Activated CD4-positive, alpha-beta T cell treated with anti-CD3 and anti-CD28 coated beads, Interleukin-2, amount 50 U/mL, for 4 hours (primary cell): ENCODE data around the gene SYTL2.
"Not testable (repeated sequence)": the region's sequence is repeated elsewhere in the genome, so short reads cannot be mapped to it uniquely, and the experiment has no call there.

ENCODE experiments used
- DNase-seq, 2 experiments: peaks; one replicate each; pipeline ENCODE4 v3.0.0-alpha.2; 2020

Gene SYTL2

DNA sequence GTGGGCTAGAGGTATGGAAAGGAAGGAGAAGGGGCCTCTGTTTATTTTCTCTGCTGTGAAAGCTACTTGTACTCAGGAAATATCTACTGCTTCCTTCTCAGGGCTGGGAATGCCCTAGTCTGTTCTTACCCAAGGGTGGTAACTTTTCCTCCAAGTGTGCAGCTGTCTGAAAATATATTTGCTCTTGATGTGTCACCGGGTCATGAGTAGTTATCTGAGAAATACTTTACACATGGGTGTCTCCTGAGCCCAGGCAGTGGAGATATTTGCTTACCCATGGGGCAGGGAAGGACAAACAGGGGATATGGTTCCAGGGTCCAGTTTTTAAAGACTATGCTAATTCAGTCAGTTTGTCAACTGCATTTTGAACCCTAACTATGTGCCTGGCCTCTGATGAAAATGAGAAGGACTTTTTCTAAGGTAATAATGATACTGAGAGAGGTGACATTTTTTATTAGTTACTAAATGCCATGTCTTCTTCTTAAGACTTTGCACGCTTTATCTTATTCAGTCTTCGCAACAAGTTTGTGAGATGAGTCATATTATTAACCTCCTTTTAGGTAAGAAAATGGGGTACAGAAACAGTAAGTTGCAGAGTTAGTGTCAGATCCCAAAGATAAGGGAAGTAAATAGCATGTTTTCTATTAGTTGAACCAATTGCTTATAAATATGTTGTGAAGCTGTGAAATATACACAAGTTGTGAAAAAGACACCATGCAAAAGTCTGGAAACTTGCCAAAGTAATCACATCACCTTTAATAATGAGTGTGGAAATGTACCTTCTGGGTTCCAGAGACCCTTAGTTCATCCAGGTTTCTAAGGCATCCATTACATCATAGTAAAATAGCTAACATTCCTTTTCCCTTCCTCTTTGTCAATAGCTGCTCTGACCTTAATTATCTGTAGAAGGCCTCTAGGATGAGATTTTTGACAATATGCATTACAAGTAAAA, 22.9 kb downstream of the SYTL2 start:
- DNase-seq = no peak

DNA sequence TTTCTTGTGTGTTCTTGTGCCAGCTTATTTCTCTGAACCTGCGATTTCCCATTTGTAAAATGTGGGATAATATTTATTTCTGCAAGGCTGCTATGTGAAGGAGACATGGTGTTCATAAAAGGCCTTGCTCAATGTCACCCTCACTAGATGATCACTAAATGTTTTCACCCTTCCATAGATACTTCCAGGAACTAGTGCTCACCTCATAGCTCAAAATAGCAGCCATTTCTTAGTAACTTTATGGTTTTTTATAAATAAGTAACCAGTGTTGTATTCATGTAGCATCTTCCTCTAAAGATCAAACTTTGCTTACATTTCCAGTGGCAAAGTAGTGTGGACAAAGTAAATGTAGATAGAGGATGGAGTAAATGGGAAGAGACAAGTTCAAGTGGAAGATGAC, 23.8 kb downstream of the SYTL2 start:
- DNase-seq = no peak

DNA sequence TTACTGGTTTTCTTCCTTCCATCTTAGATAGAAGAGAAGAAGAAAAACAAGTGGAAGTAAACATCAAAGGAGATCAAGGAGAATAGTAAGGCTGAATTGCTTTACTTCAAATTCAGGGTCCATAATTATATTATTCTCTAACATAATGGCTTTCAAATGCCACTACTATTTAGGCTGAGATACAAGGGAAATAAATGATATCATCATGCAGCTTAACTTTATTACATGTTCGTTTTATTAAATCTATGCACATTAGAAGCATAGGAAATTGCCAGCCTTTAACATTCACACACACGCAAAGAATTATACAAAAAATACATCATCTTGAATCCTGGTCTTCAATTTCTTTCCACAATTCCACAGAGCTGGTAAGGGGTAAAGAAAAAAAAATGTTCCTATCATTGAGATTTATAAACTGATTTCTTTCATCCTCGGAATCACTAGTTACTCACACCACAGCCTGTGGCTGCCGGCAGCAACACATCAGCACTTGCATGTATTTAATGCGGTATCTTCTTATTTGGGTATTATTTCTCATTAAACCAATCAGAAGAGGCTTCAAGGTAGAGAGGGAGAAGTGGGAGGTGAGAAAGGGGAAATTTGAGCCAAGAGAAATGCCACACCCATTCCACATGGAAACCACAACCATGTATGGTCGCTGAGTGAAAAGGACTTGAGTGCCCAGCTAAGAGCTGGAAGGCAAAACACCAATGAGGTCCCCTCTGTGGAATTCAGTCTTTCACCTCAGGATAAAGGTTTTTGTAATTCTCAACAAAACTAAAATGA, 26.3 kb downstream of the SYTL2 start:
- no peak for DNase-seq

DNA sequence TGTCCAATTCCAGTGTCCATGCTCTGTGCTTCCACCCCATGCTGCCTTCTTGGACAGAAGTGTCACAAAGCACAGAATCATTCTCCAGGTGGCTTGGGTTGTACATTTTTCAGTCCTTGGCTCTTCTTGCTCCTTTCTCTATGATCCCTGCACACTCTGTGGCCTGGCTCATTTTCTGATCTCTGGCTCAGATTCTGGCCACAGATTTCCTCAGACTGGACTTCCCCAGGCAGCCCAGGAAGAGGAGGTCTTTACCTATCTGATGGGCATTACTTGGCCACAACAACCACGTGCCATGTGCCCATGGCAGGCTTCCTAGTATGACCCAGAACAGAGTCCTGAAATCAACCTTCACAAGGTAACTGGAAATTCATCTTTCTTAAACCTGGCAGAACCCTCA, 27.2 kb downstream of the SYTL2 start:
- DNase-seq = no peak

DNA sequence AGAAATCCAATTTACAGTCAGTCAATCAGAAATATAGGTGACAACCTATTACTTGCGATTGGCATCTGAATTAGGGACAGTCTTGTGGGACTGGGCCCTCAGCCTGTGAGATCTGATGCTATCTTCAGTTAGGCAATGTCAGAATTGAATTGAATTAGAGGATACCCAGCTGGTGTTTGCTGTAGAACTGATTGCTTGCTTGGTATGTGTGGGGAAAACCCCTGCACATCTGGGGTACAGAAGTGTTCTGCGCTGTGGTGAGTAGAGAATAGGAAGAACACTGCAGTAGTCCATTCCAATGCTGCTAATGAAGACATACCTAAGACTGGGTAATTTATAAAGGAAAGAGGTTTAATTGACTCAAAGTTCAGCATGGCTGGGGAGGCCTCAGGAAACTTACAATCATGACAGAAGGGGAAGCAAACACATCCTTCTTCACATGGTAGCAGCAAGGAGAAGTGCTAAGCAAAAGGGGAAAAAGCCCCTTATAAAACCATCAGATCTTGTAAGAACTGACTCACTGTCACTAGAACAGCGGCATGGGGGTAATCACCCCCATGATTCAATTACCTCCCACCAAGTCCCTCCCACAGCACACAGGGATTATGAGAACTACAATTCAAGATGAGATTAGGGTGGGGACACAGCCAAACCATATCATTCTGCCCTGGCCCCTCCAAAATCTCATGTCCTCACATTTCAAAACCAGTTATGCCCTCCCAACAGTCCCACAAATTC, 30.0 kb downstream of the SYTL2 start:
- DNase-seq = not testable (repeated sequence)

DNA sequence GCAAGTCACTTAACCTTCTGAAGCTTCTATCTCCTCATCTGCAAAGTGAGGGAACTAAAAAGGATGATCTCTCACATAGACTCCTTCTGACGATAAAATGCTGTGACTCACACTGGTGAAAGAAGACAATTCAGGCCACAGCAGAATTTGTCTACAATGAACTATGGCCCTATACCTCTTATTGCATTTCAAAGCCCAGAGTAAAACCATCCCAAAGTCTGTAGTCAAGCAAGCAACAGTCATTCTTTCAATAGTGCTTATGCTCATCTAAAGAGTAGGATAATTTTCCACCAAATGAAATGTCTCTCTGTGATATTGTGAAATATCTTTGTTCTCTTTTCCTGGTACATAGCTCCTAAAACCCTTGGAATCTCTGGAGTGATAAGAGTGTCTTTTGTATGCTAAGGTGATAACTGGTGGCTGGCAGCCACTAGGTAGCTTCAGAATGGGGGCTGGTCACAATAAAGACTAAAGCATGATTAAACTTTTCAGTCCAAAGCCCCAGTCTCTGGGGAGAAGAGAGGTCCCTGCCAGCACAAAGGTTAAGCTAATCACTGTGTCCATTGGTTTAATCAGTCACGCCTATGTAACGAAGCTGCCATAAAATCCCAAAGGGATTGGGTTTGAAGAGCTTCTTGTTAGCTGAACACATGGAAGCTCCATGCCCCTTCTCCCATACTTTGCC, 30.8 kb downstream of the SYTL2 start:
- no peak for DNase-seq

DNA sequence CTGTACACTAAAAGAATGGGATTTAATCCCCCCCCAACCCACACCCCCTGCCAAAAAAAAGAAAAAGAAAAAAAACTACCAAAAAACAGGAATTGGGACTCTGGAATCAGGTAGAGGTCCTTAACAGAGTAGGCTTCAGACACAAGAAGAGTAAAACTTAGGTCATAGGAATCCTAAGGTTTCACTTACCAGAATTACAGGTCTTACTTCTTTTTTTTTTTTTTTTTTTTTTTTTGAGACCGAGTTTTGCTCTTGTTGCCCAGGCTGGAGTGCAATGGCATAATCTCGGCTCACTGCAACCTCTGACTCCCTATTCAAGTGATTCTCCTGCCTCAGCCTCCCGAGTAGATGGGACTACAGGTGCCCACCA, 33.4 kb downstream of the SYTL2 start:
- not testable (repeated sequence) for DNase-seq

DNA sequence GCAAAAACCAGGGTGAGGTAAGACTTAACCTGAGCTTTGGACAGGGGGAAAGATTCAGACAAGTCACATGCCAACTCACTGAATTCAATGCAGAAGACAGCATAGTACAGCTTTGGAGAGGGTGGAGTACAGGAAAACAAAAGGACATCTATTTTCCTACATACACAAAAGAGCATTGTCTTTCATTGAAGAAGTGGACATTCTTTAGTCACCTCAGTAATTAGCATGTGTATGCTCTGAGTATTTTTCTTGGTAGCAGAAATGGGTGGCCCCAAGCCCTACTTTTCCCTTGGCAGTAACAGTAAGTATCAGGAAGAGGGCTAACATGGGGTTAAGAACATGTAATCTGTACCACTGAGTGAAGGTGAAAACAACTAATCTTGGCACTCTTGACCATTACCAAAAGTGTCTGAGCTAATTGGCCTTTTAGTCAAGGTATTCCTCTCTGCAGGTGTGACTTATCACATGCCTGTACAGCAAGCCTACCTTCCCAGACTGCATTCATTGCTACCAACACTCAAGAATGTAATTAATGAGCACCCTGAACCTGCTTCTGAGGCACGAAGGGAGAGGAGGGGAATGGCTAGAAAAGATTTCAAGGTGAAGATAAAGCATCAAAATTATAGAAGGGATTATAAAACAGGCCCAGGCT, 33.9 kb downstream of the SYTL2 start:
- no peak for DNase-seq

DNA sequence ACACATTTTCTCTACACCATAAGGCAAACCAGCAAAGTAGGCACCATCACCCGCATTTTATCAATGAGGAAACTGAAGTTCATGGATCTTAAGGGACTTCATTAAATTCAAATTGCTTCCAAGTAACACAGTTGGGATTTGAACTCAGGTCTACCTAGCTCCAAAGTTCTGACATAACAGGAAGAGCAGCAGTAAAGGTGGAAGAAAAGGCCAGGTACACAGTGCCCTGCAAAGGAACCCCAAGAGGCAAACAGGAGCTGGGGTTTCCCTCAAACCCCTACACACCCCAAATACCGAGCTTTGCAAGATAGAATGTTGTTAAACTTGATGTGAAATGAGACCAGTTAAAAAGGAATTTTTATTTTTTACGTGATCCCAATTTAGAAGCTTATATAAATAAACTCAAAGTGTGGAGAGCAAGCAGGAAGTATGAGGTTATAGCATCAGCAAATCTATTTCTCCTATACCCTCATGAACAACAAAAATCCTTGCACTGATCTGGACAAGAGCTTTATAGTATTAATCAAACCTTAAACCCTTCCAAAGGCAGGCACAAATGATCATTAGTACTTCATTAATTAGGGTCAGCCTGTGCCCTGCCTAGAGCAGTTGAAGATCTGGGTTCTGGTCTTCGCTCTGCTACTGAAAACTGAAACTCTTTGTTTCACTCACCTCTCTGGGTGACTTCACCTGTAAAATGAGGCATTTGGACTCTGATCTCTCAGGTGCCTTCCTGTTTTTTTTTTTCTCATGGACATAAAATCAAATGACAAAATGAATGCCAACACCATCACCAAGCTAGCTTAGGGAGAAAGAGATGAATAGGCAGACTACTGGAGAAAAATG, 36.5 kb downstream of the SYTL2 start:
- no peak for DNase-seq

DNA sequence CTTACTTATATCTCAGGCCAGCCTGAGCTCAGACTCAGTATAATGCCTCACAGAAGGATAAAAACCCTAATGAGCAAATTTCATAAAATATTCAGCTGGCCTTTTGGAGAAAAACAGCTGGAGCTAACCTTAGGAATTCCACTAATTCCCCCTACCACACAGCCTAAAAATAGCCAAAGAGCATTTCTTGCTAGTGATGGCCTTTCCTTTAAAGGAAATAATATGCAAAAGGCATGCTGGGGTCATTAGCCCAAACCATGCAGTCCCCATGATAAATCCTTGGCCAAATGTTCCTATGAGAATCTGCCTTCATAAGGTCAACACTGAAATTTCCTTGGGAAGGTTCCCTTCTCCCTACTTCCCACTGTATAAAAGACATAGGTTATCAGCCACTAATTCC, 38.2 kb downstream of the SYTL2 start:
- DNase-seq = no peak

DNA sequence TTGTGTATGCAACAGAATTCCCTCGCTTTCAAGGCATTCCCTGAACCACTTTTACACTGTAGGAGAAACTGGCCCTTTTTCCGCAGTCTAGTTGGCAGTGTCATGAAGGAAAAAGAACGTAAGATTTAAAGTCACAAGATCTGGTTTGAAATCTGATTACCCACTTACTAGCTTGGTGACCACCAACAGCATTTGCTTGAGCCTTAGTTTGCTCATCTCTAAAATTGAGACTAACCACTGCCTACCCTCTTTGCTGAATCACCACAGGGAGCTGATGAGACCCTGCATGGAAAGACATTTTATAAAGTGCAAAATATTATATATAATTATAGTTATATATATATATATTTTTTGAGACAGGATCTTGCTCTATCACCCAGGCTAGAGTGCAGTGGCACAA, 39.4 kb downstream of the SYTL2 start:
- DNase-seq = no peak

DNA sequence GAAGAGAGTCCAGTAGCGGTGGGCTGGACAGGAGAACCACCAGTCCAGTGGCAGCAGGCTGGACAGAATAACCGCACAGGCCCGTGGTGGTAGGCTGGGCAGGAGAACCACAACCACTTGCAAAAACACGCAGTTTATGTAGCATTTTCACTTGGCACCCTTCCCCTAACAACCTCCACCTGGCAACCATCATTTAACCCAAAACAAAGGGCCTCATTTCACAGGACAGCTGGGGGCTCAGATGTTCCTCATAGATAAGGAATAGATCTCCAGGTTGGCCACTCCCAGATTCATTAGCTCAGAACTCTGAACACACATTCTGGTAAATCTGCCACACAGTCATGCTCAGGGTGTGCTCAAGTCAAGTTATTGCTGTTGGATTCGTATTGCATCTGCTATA, 41.2 kb downstream of the SYTL2 start:
- DNase-seq = no peak

DNA sequence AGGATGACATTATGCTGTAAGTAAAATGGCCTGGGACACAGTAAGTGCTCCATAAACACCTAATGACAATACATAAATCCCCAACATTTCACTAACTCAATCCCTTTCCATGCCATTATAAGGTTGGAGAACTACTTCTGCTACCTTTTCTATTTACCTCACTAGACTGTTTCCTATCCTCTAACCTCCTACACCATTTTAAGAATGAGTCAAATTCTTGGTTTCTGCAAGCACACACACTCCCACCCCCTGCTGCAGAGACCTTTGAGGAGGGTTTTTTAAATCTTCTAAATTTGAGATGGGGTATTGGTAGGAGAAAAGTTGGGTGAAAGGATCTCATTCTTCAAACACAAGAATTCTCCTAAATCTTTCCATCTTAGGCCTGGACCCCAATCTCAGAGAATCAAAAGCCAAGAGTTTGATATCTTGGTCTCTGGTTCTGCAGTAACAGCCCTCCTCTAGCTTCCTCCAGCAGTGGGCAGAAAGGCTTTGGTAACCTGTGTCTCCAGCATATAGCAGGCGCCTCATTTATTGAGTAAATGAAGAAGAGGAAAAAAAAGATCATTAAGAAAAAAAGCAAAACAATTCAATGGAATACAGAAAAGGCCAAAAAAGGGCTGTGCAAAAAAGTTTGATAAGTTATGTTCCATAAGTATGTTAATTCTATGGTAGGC, 42.3 kb downstream of the SYTL2 start:
- no peak for DNase-seq

DNA sequence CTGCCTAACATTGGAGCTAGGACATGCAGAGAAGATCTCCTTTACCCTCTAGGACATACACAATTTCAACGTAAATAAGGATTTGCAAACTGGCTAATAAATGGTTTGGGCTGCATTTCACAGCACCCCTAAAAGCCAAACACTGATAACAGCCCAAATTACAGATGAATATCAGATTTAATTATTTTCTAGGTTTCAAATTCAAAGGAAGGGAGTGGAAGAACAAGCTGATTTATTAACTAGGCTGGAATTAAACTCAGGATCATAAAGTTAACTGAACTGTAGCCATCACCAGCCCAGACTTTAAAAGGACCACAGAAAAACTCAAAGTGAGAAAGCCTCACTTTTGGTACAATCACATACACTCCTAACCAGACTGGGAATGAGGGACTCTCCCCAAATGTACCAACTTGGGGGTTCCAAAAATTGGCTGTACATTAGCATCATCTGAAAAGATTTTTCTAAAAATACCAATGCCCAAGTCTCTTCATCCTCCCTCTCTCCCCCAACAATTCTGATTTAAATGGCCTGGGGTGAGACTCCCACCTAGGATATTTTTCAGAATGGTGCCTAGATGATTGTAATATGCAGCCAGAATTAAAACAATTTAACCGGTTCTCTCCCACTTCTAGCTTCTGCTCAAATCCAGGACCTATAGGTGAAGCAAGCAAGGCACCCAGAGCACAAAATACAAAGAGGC, 43.5 kb downstream of the SYTL2 start:
- no peak for DNase-seq

DNA sequence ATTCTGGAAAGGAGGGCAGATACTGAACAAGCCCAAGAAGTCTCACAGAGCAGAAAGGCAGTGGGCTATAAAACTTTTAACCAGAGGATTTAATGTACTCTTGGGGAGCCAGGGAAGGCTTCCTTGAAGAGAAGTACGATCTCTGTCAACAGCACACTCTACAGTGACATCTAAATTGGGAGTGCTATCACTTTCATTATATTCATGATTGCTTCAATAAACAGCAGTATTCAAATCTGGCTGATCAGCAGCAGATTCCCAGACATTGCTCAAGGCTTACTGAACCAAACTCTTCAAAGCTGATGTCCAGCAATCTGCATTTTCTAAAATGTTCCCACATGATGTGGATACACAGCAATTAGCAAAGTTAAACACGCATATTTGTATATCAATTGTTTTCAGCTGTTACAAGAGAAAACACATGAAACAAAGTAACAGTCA, 44.2 kb downstream of the SYTL2 start:
- DNase-seq = no peak

DNA sequence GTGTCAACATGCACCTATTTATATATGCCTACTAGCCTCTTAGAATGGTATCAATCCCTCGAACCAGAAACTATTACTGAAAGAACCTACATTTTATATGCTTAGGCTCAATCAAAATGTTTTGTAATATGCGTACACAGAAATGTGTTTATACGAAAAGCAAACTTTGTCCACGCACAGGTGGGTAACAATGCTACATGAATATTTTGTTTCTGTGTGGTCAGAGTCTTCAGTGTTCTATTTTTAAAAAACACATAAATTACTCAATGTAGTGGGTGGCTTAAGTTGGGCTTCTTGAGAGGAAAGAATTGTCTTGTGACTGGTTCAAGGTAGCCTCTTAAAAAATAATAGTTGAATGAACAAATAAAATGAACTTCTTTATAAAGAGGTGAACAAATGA, 46.1 kb downstream of the SYTL2 start:
- DNase-seq = no peak

DNA sequence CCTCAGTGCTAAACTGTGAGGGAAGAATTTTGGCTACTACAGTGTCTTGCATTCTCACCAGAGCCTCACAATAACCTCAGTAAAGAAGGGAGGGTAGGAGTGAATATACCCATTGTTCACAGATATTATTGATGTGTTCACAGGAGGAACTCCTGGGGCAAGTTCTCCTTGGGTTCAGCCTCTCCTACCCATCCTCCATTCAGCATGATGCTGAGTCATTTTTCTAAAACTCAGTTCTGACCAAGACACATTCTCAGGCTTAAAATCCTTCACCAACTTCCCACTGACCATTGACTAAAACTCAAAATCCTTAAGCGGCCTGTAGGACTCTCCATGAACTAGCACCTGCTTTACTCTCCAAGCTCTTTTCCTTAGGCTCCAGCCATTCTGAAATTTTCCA, 48.7 kb downstream of the SYTL2 start:
- no peak for DNase-seq

DNA sequence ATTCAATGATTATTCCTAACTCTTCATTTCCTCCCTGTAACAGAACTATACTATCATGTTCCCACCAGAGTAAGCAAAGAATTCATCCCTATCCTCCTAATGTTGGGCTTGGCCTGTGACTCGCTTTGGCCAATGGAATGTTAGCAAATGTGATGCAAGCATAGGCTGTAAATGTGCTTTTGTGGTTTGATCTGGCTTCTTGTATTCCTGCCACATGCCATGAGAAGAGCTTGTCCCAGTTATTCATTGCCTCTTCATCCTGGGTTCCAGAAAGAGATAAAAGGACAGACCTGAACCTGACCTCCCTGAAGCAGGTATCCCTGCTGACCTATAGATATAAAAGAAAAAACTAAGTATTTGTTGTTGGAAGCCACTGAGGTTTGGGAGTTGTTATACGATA, 51.0 kb downstream of the SYTL2 start:
- DNase-seq = no peak

DNA sequence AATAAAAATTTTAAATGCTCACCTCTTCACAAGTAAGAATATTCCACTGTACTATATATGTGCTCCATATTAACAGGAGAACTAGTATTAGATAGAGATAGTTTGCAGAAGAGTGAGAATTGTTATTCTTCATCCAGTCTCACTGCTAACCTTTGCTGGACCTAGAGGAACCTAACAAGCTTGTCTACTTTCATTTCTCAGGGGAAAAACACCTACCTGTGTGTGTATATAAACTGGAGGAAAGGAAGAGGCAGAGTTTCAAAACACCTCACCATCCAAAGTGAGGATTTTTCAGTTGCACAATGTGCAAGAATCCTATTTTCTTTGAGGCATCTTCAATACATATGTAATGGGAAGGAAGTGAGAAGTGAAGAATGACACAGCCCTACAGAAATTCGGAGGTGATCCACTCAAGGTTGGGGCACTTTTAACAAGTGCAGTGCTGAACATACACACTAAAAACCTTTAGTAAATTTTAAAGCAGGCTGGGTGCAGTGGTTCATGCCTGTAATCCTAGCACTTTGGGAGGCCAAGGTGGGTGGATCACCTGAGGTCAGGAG, 52.4 kb downstream of the SYTL2 start:
- no peak for DNase-seq

DNA sequence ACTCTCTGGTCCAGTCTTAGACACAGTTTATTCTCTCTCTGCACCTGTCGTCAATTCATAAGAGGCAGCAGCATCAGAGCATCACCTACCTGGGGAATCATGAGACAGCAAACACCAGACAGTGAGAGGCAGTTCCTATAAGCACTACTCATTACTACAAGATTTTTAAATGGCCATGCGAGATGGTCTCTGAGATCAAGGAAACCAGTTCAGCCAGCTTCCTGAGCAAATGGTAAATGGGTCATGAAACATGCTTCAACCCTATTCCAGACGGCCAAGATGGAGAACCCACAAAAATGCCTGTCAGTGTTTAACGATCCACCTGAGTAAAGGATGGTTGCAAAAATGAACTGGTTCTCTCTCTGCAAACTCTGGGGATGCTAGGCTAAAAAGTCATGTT, 52.9 kb downstream of the SYTL2 start:
- no peak for DNase-seq
